Mucosa of descending colon (tissue), 3 donors: Measurements from ENCODE around the gene GALNT9. TPM values are rescaled to one million over a fixed set of nuclear protein-coding genes. Genes with fewer than 3 reads are reported as not detected.
"Not testable (repeated sequence)": the region's sequence is repeated elsewhere in the genome, so short reads cannot be mapped to it uniquely, and the experiment has no call there.

Experiments
- ATAC-seq: fragments of 200-7000 bp; cut with Tn5 transposase; one replicate; pipeline ENCODE4 v1.9.1; 2020; ENCODE audit warnings: mild to moderate bottlenecking, moderate library complexity
- DNase-seq, 3 donors: peaks; one replicate each; pipeline ENCODE4 v3.0.0-alpha.2; 2020
- H3K36me3 ChIP-seq: fragments of 200-600 bp; one replicate; pipeline ENCODE4 v1.8.0; 2021; ENCODE audit warnings: low read depth, mild to moderate bottlenecking
- H3K4me1 ChIP-seq: fragments of 200-600 bp; one replicate; pipeline ENCODE4 v1.8.0; 2021; ENCODE audit warnings: low read depth, mild to moderate bottlenecking
- H3K4me3 ChIP-seq: fragments of 200-600 bp; one replicate; pipeline ENCODE4 v1.8.0; 2021; ENCODE audit warnings: mild to moderate bottlenecking
- H3K9me3 ChIP-seq: fragments of 200-600 bp; one replicate; pipeline ENCODE4 v1.8.0; 2021; ENCODE audit warnings: mild to moderate bottlenecking
- CTCF ChIP-seq: fragments of 200-600 bp; IDR thresholded peaks from one replicate; pipeline ENCODE4 v1.8.0; 2022; ENCODE audit warnings: antibody characterized with exemption, mild to moderate bottlenecking
- intact Hi-C, 2 donors: fragments of 100-400 bp; cut with DNase I in 1 of 2; cut with micrococcal nuclease in 1 of 2; formaldehyde crosslinking; loops; one replicate each; pipeline versions ENCODE4 v1.11.0 to v1.11.1; 2022; cut with DNase I, micrococcal nuclease
- total RNA-seq, 3 donors: library from RNA; stranded (reverse); fragmentation: NEBNext Ultra II Directional in 2 of 3; extraction: Animal tissue kit (Norgen Biotek cat#: 25700) in 2 of 3; gene quantifications; one replicate each; pipeline versions ENCODE4 v1.2.1 to v1.2.4, GENCODE V29; 2021 to 2023
- donor health status: DM: no; HTN: no; CAD: no; lungs with moderate emphysema.
- donor health status: DM: no; HTN: no; CAD: no.
- donor health status: DM: no; HTN: yes; CAD: no.

The GALNT9 gene
- total RNA-seq, 3 donors from 2014 or later = 0.43 to 3.7 TPM; not detected in 1

DNA sequence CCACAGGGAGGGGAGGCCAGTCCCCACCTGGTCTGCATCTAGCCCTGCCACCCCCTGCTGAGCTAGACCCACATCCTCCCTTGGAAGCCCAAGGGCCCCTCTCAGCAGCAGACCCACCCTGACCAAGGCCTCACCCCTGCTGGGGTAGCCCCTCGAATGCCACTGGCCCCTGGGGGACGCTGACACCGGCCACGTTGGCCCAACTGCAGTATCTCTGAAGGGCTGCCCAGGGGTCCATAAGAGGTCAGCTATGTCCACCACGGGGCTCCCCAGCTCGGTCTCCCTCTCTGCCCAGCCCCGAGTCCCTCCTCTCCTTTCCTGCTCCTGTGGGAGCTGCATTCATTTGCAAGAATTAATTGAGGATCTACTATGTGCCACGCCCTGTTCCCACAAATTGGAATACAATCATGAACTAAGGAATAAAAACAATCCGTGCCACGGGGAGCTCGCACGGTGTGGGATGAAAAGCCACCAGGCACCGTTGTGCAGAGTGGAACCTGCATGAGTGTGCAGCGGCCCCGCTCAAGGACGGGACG is 71.4 kb downstream of the GALNT9 start:
- Histone ChIP-seq H3K9me3 (no peaks in the 10 kb centered on the region), H3K4me3 (no peak overlapping the region), H3K4me1 (no peaks in the 10 kb centered on the region), H3K36me3 (no peaks in the 10 kb centered on the region)
- intact Hi-C loops = no loop called here
- no peak for ATAC-seq
- no peak for TF ChIP-seq CTCF
- DNase-seq = no peak

DNA sequence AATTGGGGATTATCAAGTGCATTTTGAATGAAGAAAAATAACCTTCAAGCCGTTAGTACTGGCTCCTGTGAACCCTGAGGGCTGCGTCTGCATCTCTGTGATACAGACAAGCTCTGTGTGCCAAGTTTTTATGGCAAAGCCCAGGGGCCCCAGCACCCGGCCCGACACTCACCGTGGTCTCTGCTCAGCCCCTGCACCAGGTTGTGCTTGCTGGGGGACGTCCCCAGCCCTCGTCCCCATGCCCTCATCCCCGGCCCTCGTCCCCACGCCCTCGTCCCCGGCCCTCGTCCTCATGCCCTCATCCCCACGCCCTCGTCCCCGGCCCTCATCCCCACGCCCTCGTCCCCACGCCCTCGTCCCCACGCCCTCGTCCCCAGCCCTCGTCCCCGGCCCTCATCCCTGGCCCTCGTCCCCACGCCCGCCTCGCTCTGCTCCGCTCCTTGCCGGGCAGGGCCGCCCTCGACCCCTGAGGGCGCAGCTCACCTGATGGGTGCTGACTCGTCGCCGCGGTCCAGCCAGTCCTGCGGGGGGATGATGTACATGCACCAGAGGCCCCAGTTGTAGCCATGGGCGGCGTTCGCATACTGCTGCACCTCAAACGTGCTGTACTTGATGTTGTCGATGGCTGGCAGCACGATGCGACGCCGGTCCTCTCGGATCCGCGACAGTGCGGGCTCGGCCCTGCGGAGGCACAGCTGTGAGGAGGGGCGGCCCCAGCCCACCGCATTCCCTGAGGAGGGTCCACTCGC is 72.0 kb downstream of the GALNT9 start:
- intact Hi-C loops = no loop called here
- no peaks in the 10 kb centered on the region for H3K9me3 ChIP-seq
- no peak overlapping the region for H3K4me3 ChIP-seq
- H3K4me1 ChIP-seq = no peaks in the 10 kb centered on the region
- TF ChIP-seq CTCF = no peak
- ATAC-seq = no peak
- DNase-seq = peak in 1 of 3 donors; percentile 42
- no peaks in the 10 kb centered on the region for H3K36me3 ChIP-seq

GRCh38 chr12:132256646-132257045 is 72.7 kb downstream of the GALNT9 start:
- ATAC-seq (no peak), DNase-seq (peak in 1 of 3 donors; percentile 19)
- H3K4me3 ChIP-seq = no peak overlapping the region
- intact Hi-C loops = no loop called here
- no peaks in the 10 kb centered on the region for H3K4me1 ChIP-seq
- H3K36me3 ChIP-seq = no peaks in the 10 kb centered on the region
- no peak for TF ChIP-seq CTCF
- H3K9me3 ChIP-seq = no peaks in the 10 kb centered on the region

DNA sequence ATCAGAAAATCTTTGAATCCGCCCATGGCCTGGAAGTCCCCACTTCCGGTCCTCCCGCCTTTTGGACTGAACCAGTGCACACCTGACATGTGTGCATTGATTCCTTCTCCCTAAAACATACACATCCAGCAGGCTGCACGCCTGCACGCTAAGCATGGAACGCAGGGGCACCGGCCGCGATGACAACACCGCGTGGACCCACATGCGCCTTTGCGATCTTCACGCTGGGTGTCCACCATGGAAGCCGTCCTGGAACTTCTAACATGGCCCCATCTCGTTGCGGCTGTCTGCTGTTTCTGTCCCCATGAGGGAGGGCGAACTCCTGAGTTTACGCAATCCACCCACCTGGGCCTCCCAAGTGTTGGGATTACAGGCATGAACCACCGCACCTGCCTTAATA is 73.7 kb downstream of the GALNT9 start:
- DNase-seq (peak in 1 of 3 donors; percentile 27), ATAC-seq (no peak)
- intact Hi-C loops = no loop called here
- no peak overlapping the region for H3K4me3 ChIP-seq
- no peak for TF ChIP-seq CTCF
- H3K36me3 ChIP-seq = no peaks in the 10 kb centered on the region
- H3K4me1 ChIP-seq = no peaks in the 10 kb centered on the region
- no peaks in the 10 kb centered on the region for H3K9me3 ChIP-seq

GRCh38 chr12:132253698-132254480 is 75.5 kb downstream of the GALNT9 start:
- no peak for TF ChIP-seq CTCF
- Histone ChIP-seq H3K4me3 (no peak overlapping the region), H3K9me3 (no peaks in the 10 kb centered on the region), H3K36me3 (no peaks in the 10 kb centered on the region), H3K4me1 (no peaks in the 10 kb centered on the region)
- ATAC-seq = no peak
- intact Hi-C loops = no loop called here
- peak in 1 of 3 donors; percentile 23 for DNase-seq

DNA sequence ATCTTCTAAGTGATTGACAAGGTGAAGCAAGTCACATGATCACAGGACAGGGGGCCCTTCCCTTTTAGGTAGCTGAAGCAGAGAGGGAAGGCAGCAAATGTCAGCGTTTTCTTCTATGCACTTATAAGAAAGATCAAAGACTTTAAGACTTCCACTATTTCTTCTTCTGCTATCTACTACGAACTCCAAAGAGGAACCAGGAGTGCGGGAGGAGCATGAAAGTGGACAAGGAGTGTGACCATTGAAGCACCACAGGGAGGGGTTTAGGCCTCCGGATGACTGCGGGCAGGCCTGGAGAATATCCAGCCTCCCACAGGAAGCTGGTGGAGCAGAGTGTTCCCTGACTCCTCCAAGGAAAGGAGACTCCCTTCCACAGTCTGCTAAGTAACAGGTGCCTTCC is 76.4 kb downstream of the GALNT9 start:
- ATAC-seq, DNase-seq, H3K9me3 ChIP-seq, H3K4me3 ChIP-seq, intact Hi-C loops, H3K36me3 ChIP-seq, H3K4me1 ChIP-seq: not testable (repeated sequence)
